Stimulated activated CD4-positive, alpha-beta T cell treated with anti-CD3 and anti-CD28 coated beads, Interleukin-1b, Interleukin-23, amount 100 ng/mL, for 4 hours (primary cell): ENCODE measurements around the gene OCA2.
"Not testable (repeated sequence)": the region's sequence is repeated elsewhere in the genome, so short reads cannot be mapped to it uniquely, and the experiment has no call there.

Experiments used
- DNase-seq, 2 donors: peaks; one replicate each; pipeline ENCODE4 v3.0.0-alpha.2; 2020; ENCODE audit warnings: low read depth in 2 of 2

Gene OCA2

GRCh38 chr15:28098766-28099554, at the start of gene OCA2:
OCA2 (minus strand) TSS chr15:28099315; CDS start chr15:28081874, 17,441 bp downstream.
- DNase-seq = peak; percentile 55 to 61

- DNase-seq = no peak
Observed at GRCh38 chr15:28147801-28148200, 48.7 kb upstream of the OCA2 start.

- DNase-seq = not testable (repeated sequence)
Observed at GRCh38 chr15:28145419-28145818, 46.3 kb upstream of the OCA2 start.

GRCh38 chr15:28140062-28140461, 40.9 kb upstream of the OCA2 start:
- DNase-seq = no peak

GRCh38 chr15:28137408-28138039, 38.4 kb upstream of the OCA2 start:
- DNase-seq = not testable (repeated sequence)

- not testable (repeated sequence) for DNase-seq
Observed at GRCh38 chr15:28136236-28136904, 37.3 kb upstream of the OCA2 start.

- no peak for DNase-seq
Observed at GRCh38 chr15:28133281-28133680, 34.2 kb upstream of the OCA2 start.

- no peak for DNase-seq
Observed at GRCh38 chr15:28132524-28133275, 33.6 kb upstream of the OCA2 start.

- no peak for DNase-seq
Observed at GRCh38 chr15:28131946-28132345, 32.8 kb upstream of the OCA2 start.

GRCh38 chr15:28131400-28131799, 32.3 kb upstream of the OCA2 start:
- DNase-seq = no peak

GRCh38 chr15:28130651-28131050, 31.5 kb upstream of the OCA2 start:
- DNase-seq = no peak

GRCh38 chr15:28129231-28129848, 30.2 kb upstream of the OCA2 start:
- no peak for DNase-seq

GRCh38 chr15:28128031-28128430, 28.9 kb upstream of the OCA2 start:
- no peak for DNase-seq

- no peak for DNase-seq
Observed at GRCh38 chr15:28127036-28127435, 27.9 kb upstream of the OCA2 start.

GRCh38 chr15:28125673-28126651, 26.8 kb upstream of the OCA2 start:
- no peak for DNase-seq

GRCh38 chr15:28124841-28125240, 25.7 kb upstream of the OCA2 start:
- no peak for DNase-seq

- DNase-seq = peak in 1 of 2 donors; percentile 16
Observed at GRCh38 chr15:28123408-28124023, 24.4 kb upstream of the OCA2 start.

- DNase-seq = no peak
Observed at GRCh38 chr15:28122038-28122949, 23.2 kb upstream of the OCA2 start.

- not testable (repeated sequence) for DNase-seq
Observed at GRCh38 chr15:28121577-28121976, 22.5 kb upstream of the OCA2 start.
